Lung (tissue), 12 donors: ENCODE results near the gene SH3TC1. TPM values are rescaled to one million over a fixed set of nuclear protein-coding genes. Genes with fewer than 3 reads are reported as not detected.

Experiments used
- ATAC-seq: fragments of 200-7000 bp; cut with Tn5 transposase; one replicate; pipeline ENCODE4 v1.9.1; 2020; ENCODE audit warnings: moderate number of reproducible peaks; ENCODE audit not compliant: insufficient read depth, low FRiP score
- DNase-seq, 3 donors: peaks; one replicate each; pipeline ENCODE4 v3.0.0-alpha.2; 2013 to 2017
- H3K27ac ChIP-seq, 2 donors: one replicate each; pipeline ENCODE4 v1.5.1; 2013; ENCODE audit warnings: mild to moderate bottlenecking in 2 of 2, moderate library complexity in 2 of 2, control low read depth in 1 of 2, inconsistent platforms in 1 of 2, low read depth in 1 of 2, low read length in 1 of 2
- H3K27me3 ChIP-seq, 3 donors: one replicate each; pipeline ENCODE4 v1.5.1; 2013; ENCODE audit warnings: low read length in 2 of 3; ENCODE audit not compliant: control insufficient read depth in 3 of 3, insufficient read depth in 3 of 3
- H3K36me3 ChIP-seq, 4 donors: one replicate each; pipeline ENCODE4 v1.5.1; 2013; ENCODE audit warnings: low read length in 4 of 4, mild to moderate bottlenecking in 1 of 4, moderate library complexity in 1 of 4; ENCODE audit not compliant: control insufficient read depth in 4 of 4, insufficient read depth in 4 of 4
- H3K4me1 ChIP-seq, 5 donors: one replicate each; pipeline ENCODE4 v1.5.1; 2013; ENCODE audit warnings: low read length in 5 of 5, mild to moderate bottlenecking in 2 of 5, moderate library complexity in 1 of 5; ENCODE audit not compliant: control insufficient read depth in 5 of 5, insufficient read depth in 5 of 5
- H3K4me3 ChIP-seq: one replicate; pipeline ENCODE4 v1.5.1; 2013; ENCODE audit warnings: mild to moderate bottlenecking, control low read depth, moderate library complexity
- H3K9ac ChIP-seq, 2 donors: one replicate each; pipeline ENCODE4 v1.5.1; 2013; ENCODE audit warnings: low read length in 2 of 2, control low read depth in 1 of 2; ENCODE audit not compliant: insufficient read depth in 1 of 2
- H3K9me3 ChIP-seq, 4 donors: one replicate each; pipeline ENCODE4 v1.5.1; 2013; ENCODE audit warnings: low read length in 3 of 4, mild to moderate bottlenecking in 1 of 4, moderate library complexity in 1 of 4; ENCODE audit not compliant: control insufficient read depth in 4 of 4, insufficient read depth in 3 of 4
- WGBS, 2 donors: extraction: QIAGEN DNeasy Blood & Tissue Kit; methylation state at CpG; one replicate each; pipeline ENCODE4 v1.1.7; 2013; 5-methylcytosine and 5-hydroxymethylcytosine counted together
- polyA plus RNA-seq, 2 donors: library from polyadenylated mRNA; stranded (reverse); fragments of 200-250 nt; gene quantifications; one replicate each; pipeline ENCODE4 v1.2.1, GENCODE V29; 2013
- total RNA-seq, 2 donors: library from RNA; depleted of rRNA in 1 of 2; stranded (reverse); fragments of >200 nt in 1 of 2; gene quantifications; one replicate each; pipeline ENCODE4 v1.2.1, GENCODE V29; 2014 to 2021
- TF ChIP-seq, protein P1 (sequence below): IDR thresholded peaks from 2 replicates; pipeline ENCODE4 v1.5.1; 2012; ENCODE audit warnings: mild to moderate bottlenecking; ENCODE audit errors: control extremely low read depth, extremely low read depth
- donor health status: control.
- donor health status: control.
- donor health status: Bipolar disorder and iron deficiency.
- donor health status: healthy.
- donor health status: DM: yes; HTN: yes; CAD: no.

SH3TC1 gene
- total and polyA plus RNA-seq, 4 donors: 21.4 to 67.3 (median 38.1) TPM

GRCh38 chr4:8203052-8203401, 3.9 kb downstream of the SH3TC1 start:
- Histone ChIP-seq H3K4me3 (no peak overlapping the region), H3K4me1 (peaks cover 0 to 35% (median 28%) of the 10 kb centered on the region in 5 donors)
- WGBS, 2 donors: 63 to 81% methylated on average over 7 of the region's 7 CpGs

DNA sequence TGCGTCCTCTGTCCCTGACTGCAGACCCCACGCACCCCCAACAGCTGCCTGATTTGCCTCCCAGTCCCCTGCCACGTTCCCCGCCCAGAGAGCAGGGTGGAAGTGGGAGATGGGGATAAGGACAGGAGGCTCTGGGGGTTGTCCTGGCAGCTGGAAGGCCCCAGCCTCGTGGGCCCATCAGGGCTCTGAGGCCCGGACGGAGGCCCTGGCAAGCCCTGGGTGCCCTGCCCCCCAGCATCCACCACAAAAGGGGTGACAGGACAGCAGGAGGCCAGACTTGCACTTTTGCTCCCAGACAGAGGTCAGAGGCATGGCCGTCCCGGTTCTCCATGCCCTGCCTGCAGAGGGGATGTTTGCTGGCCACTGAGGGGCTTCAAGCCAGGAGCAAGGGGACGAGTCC, 4.7 kb downstream of the SH3TC1 start:
- WGBS, 2 donors: 85 to 90% methylated on average over 10 of the region's 10 CpGs
- Histone ChIP-seq H3K27ac (no peak overlapping the region), H3K4me1 (peaks cover 0 to 28% (median 21%) of the 10 kb centered on the region in 5 donors)

More at GRCh38 chr4:8203052-8203401, 3.9 kb downstream of the SH3TC1 start:
- Histone ChIP-seq H3K9me3 (no peaks in the 10 kb centered on the region), H3K36me3 (peaks cover 0 to 10% (median 0%) of the 10 kb centered on the region in 4 donors), H3K27ac (no peak overlapping the region), H3K9ac (no peak overlapping the region), H3K27me3 (no peaks in the 10 kb centered on the region)
- DNase-seq (no peak), ATAC-seq (no peak)
- TF ChIP-seq, protein P1, sequence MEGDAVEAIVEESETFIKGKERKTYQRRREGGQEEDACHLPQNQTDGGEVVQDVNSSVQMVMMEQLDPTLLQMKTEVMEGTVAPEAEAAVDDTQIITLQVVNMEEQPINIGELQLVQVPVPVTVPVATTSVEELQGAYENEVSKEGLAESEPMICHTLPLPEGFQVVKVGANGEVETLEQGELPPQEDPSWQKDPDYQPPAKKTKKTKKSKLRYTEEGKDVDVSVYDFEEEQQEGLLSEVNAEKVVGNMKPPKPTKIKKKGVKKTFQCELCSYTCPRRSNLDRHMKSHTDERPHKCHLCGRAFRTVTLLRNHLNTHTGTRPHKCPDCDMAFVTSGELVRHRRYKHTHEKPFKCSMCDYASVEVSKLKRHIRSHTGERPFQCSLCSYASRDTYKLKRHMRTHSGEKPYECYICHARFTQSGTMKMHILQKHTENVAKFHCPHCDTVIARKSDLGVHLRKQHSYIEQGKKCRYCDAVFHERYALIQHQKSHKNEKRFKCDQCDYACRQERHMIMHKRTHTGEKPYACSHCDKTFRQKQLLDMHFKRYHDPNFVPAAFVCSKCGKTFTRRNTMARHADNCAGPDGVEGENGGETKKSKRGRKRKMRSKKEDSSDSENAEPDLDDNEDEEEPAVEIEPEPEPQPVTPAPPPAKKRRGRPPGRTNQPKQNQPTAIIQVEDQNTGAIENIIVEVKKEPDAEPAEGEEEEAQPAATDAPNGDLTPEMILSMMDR: no peak

DNA sequence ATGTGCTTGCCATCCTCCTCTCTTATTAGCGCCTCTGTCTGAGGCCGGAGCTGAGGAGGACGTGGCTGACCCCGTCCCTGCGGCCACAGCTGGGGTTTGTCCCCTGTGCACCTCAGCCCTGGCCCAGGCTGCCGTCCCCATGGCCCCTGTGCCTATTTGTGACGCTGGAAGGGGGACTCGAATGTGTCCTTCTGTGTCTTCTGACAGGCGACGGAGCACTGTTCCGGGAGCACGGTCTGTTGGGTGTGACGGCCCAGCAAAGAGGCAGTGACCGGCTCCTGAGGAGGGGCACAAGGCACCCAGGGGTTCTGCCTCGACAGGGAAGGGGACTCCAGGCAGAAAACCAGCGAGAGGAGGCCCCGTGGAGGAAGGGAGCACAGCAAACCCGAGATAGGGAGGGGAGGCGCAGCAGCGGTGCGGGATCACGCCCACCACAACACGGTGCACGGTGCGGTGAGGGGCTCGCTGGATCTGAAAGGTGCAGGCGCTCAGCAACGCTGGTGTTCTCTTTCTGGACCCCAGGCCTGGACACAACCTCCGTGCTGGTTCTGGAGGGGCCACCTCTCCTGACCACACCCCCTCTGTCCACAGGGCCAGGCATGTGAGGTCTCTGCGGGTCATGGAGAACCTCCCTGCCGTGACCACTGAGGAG, 5.6 kb downstream of the SH3TC1 start:
- Histone ChIP-seq H3K9ac (no peak overlapping the region), H3K27ac (no peak overlapping the region), H3K36me3 (peaks cover 0 to 19% (median 0%) of the 10 kb centered on the region in 4 donors), H3K9me3 (no peaks in the 10 kb centered on the region), H3K4me3 (no peak overlapping the region), H3K4me1 (peaks cover 0 to 20% (median 15%) of the 10 kb centered on the region in 5 donors), H3K27me3 (no peaks in the 10 kb centered on the region)
- 87 to 94% methylated on average over 31 of the region's 31 CpGs for WGBS, 2 donors
- DNase-seq (no peak), ATAC-seq (no peak)
- TF ChIP-seq, protein P1: no peak

More for the DNA sequence above, 4.7 kb downstream of the SH3TC1 start:
- H3K4me3 ChIP-seq: no peak overlapping the region
- no peak overlapping the region for H3K9ac ChIP-seq
- no peaks in the 10 kb centered on the region for H3K27me3 ChIP-seq
- TF ChIP-seq, protein P1: no peak
- no peak for DNase-seq
- no peak for ATAC-seq
- H3K9me3 ChIP-seq: no peaks in the 10 kb centered on the region
- peaks cover 0 to 14% (median 0%) of the 10 kb centered on the region in 4 donors for H3K36me3 ChIP-seq
